GM19099 (cell line): ENCODE measurements around the gene BCAS3.

ENCODE experiments used
- POLR2A ChIP-seq: IDR thresholded peaks from 3 replicates; pipeline ENCODE4 v1.6.1; 2011; ENCODE audit warnings: low read depth; ENCODE audit not compliant: insufficient read length; ENCODE audit errors: extremely low read depth

The BCAS3 gene

DNA sequence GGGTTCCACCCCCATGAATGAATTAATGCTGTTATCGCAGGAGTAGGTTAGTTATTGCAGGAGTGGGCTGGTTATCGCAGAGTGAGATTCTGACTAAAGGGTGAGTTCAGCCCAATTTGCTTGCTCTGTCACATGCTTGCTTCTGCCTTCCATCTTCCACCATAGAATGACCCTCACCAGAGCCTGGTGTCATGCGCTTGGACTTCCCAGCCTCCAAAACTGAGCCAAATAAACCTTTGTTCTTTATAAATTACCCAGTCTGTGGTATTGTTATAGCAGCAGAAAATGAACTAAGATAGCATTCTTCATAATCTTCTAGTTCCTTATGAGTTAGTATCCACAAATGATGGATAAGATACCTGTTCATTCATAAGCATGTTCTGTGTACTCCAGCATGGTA, 486.9 kb downstream of the BCAS3 start:
- TF ChIP-seq POLR2A = no peak

- no peak for TF ChIP-seq POLR2A
Measured at GRCh38 chr17:61167075-61167474, 489.4 kb downstream of the BCAS3 start.

DNA sequence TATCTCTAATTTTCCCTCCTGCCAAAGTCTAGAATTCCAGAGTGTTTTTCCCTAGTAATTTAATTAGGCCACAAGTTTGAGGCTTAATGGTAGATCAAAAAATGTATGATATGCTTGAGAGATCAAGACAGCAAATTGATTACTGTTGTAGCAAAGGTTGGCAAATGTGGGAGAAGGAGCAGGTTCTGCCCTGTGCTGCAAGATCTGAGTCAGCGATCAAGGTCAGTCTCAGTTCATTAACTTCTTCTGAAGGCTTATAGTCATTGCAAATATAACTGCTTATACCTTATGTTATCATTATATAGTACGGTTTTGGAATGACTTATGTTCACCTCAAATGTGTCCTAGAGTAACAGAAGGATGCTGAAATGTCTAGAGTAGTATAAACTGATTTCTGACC, 490.9 kb downstream of the BCAS3 start:
- no peak for TF ChIP-seq POLR2A

DNA sequence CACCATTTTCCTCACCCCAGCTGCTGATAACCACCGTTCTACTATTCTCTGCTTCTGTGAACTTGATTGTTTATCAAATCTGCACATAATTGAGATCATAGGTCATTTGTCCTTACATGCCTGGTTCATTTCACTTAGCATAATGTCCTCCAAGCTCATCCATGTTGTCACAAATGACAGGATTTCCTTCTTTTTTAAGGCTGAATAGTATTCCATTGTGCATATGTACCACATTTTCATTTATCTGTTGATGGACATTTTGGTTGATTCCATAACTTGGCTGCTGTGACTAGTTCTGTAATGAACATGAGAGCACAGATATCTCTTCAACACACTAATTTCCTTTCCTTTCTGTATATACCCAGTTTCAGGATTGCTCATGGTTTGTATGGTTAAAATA, 496.7 kb downstream of the BCAS3 start:
- TF ChIP-seq POLR2A = no peak

DNA sequence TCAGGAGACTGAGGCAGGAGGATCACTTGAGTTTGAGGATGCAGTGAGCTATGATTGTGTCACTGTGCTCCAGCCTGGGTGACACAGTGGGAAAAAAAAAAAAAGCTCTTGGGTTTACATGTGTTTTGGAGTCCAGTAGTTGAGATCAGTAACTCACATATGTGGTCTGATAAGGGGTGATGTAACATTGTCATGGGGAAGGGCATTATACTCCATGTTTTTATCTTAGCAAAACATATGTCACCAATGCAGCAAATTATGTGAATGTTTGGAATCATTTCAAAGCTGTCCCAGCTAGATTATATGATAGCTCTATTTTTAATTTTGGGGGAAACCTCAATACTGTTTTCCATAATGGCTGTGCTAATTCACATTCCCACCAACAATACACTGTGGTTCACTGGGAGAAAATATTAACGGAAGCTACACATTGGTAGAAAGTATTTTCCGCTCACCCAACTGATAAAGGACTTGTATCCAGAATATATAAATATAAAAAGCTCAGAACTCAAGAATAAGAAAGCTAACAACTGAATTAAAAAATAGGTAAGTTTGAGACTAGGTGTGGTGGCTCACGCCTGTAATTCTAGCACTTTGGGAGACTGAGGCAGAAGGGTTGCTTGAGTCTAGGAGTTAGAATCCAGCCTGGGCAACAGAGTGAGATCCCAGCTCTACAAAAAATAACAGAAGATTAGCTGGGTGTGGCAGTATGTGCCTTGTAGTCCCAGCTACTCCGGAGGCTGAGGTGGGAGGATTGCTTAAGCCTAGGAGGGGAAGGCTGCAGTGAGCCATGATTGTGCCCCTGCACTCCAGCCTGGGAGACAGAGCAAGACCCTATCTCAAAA, 497.9 kb downstream of the BCAS3 start:
- TF ChIP-seq POLR2A = no peak

GRCh38 chr17:61177351-61177750, 499.7 kb downstream of the BCAS3 start:
- no peak for TF ChIP-seq POLR2A

DNA sequence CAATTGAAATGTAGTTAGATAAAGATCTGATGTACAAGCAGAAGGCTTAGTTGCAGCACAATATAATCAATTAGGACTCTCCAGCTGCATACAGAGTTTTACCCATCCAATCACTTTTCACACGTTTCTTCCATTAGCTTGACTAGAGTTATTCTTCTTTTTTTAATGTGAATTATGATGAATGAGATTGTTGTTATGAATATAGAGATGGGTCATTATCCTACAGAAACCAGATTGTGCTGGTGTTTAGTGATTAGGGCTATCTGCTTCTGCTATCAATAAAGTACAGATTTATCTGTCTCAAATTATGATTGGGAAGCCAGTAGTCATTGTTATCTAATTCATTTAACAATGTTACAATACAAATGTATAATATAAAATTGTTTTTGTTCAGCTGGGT, 500.6 kb downstream of the BCAS3 start:
- TF ChIP-seq POLR2A = no peak

GRCh38 chr17:61179380-61179806, 501.7 kb downstream of the BCAS3 start:
- no peak for TF ChIP-seq POLR2A

GRCh38 chr17:61183793-61184192, 506.1 kb downstream of the BCAS3 start:
- TF ChIP-seq POLR2A = no peak

- no peak for TF ChIP-seq POLR2A
Measured at GRCh38 chr17:61185385-61185784, 507.7 kb downstream of the BCAS3 start.

- TF ChIP-seq POLR2A = no peak
Measured at GRCh38 chr17:61187038-61187437, 509.4 kb downstream of the BCAS3 start.

DNA sequence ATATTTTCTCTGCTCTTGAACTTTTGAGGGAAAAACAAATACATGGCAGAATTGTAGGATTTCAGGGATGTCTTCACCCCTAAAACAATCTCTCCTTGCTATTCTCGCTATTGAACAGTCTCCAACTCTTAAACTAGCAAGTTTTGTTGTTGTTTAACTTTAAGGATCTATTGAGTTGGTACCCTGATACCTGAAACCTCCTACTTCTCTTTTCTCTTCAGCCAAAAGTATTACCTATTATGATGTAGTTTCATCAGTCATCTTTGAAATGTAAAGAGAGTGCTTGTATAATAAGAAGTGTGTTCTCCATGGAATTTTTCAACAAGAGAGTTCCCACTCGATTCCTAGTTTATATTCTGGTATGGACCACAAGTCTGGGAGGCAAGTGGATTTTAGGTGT, 510.4 kb downstream of the BCAS3 start:
- no peak for TF ChIP-seq POLR2A

GRCh38 chr17:61189968-61190367, 512.3 kb downstream of the BCAS3 start:
- no peak for TF ChIP-seq POLR2A

DNA sequence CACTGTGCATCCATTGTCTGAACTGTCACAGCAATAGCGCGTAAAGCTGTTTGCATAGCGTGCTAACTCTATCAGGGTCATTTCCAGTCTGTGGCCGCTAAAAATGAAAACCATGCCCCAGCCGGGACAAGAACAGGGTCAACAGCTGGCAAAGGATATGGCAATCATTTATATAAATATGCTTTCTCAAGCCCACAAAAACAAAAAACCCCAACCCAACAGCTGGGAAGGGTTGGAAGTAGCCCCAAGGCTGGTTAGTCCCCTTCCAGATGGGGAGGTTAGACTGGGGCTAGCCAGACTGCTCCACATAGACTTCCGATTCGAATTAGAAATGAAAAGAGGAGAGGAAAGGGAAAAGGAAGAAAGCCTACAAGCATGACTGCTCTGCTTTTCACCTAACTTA, 518.7 kb downstream of the BCAS3 start:
- TF ChIP-seq POLR2A = no peak

- TF ChIP-seq POLR2A = no peak
Measured at GRCh38 chr17:61196799-61197198, 519.1 kb downstream of the BCAS3 start.

- TF ChIP-seq POLR2A = no peak
Measured at GRCh38 chr17:61199431-61200338, 522.0 kb downstream of the BCAS3 start.
